Frontal cortex (tissue), 4 donors: ENCODE results near the gene C16orf54. TPM values are rescaled to one million over a fixed set of nuclear protein-coding genes. Genes with fewer than 3 reads are reported as not detected.
"Not testable (repeated sequence)": the region's sequence is repeated elsewhere in the genome, so short reads cannot be mapped to it uniquely, and the experiment has no call there.

Source experiments
- DNase-seq, 2 donors: peaks; one replicate each; pipeline ENCODE4 v3.0.0; 2012; ENCODE audit warnings: low spot score in 2 of 2
- FAIRE-seq: peaks from 2 replicates; lab custom pipeline; 2012; peaks lifted over from hg19 to GRCh38; lab: Jason Lieb, UNC
- total RNA-seq: library from RNA; depleted of rRNA; stranded (reverse); fragments of >200 nt; gene quantifications from one replicate; pipeline ENCODE4 v1.2.3, GENCODE V29; 2014
- donor health status: control.
- donor health status: control.
- donor health status: control.

Gene C16orf54
- total RNA-seq, 1 donor from 2014 or later, result 0.41 TPM

DNA sequence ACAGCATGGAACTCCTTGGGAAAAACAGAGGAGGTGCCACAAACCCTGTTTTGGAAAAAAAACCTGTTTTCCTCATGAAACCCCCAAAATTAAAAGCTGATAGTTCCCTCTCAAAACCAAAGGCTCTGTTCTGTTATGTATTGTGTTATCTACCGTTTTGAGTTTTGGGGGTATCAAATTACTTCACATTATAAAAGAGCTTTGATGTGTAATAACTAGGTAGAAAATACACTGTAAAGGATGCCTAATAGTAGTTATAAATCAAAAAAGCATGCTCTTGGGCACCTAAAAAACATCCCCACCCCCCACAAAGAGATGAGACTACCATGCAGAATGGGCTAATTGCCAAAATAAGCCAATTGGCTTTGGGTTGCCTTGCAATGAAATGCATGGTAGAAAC, 30.8 kb downstream of the C16orf54 start:
- FAIRE-seq, result no peak
- DNase-seq, result no peak

DNA sequence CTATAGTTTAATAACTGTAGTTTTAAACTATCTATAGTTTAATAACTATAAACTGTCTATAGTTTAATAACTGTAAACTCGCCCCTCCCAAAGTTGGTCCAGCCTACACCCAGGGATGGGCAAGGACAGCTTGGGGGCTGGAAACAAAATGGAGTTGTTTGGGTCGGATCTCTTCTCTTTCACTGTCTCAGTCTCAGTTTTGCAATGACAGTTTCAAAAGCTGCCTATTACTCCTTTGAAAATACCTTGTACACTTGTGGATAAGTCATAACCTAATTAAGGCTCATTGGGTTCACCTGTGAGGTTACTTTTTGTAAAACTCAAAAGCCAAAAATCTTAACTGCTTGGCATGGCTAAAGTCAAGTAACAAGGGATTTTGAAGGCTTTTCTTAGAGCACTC, 31.4 kb downstream of the C16orf54 start:
- DNase-seq (no peak), FAIRE-seq (no peak)

DNA sequence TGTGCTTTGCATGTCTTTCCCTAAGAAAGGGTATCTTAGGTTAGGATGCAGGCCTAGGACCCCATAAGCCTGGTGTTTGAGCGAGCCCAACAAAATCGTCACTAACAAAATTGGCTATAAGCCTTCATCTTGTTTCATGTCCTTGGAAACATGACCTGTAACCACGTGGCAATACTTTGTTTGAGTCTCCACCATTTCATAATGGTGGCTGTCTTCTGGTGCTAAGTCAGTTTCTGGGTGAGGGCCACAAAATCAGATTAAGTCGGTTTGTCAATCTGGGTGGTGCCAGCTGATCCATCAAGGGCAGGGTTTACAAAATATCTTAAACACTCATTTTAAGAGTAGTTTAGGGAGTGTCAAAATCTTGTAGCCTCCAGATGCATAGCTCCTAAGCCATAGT, 33.0 kb downstream of the C16orf54 start:
- no peak for FAIRE-seq
- no peak for DNase-seq

DNA sequence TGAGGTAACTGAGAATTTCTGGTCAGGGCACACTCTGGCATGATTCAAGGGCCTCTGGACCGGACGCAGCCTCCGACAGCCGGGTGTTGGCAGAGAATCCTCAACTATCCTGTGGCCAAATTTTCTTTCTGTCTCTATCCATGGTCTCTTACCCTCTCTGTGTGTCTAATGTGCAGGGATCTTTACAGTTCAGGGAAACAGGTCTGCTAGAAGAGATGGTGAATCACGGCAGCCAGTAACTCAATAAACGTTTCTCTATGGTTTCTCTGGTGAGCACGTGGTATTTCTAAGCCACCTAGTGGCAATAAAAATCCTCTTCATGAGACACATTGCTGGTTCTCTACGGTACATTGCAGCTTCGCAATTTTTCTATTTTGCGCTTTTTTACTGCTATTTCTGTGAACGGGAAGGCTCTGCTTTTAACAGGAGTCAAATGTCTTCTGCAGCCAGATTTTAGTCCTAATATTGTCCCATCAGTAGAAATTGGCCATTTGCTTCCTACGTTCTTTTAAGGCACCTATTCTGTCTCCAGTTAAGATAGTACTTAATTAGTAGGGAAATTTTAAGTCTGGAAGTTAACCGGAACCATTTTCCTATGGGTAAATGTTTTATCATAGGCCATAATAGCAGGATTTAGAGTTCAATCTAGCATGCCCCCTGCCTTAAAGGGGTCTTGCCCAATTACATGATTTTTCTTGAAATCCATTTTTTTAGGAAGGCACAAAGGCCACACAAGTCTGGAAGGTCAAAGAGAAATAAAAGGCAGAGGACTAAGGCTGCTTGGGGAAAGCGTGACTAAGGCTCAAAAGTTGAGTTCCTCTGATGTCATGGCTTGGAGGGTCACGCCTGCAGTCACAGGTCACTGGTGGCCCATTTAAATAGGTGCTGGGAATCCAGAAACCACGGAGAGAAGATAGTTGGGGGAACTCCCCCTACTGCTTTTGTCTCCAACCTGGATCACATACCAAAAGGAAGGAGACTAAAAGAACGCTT, 35.3 kb downstream of the C16orf54 start:
- FAIRE-seq, result no peak
- DNase-seq, result peak in 1 of 2 donors; percentile 74

DNA sequence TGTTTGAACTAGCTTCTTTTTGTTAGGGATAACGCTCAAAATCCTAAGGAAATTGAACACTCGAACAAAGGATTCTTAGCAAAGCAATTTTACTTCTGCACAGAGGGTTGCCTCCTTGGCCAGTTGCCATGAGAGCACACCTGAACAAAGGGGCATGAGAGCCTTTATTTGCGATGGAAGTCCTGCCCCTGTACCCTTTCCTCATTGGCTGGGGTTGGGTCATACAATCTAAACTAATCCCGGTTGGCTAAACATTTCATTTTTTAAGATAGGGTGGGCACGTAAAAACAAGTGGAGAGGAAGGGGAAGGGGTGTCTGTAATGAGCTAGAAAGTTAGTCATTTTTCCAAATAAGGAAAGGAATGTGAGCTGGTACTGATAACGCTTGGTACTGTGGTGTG, 36.1 kb downstream of the C16orf54 start:
- not testable (repeated sequence) for FAIRE-seq, DNase-seq

DNA sequence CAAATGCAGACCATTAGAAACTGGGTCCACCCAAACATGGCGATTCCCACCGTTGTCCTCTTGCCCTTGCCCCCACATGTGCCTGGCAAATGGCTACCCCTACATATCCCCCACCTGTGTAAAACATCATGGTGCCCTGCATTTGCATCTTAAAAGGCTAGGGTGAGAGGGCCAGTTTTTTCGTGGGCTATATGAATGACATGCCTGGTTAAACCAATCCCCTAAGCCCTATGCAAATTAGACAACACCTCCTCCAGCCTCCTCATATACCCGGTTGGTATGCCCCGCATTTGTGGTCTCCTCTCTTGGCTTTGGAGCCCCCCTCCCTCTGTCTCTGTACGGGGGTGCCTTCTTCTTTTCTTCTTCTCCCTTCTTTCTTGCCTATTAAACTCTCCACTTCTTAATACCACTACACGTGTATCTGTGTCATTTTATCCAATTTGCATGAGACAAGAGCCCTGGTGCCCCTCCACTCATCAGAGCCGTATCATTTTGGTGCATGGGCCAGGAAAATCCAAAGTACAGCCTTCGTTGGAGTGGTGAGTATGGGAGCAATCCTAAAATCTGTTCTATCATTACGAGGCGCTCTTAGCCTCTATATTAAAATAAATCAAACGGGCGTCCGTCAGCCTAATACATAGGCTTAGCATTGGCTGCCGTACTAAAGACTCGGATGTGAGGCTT, 36.7 kb downstream of the C16orf54 start:
- FAIRE-seq (no peak), DNase-seq (no peak)

DNA sequence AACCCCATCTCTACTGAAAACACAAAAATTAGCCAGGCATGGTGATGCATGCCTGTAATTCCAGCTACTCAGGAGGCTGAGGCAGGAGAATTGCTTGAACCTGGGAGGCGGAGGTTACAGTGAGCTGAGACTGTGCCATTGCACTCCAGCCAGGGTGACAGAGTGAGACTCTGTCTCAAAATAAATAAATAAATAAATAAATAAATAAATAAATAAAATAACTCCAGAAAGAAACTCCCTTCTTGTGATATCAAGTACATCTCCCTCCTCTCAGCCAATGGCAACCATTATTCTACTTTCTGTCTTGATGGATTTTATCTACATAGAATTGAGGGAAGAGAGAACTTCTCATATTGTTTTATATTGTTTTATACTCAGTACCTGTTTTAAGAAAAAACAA, 38.6 kb downstream of the C16orf54 start:
- not testable (repeated sequence) for FAIRE-seq, DNase-seq

DNA sequence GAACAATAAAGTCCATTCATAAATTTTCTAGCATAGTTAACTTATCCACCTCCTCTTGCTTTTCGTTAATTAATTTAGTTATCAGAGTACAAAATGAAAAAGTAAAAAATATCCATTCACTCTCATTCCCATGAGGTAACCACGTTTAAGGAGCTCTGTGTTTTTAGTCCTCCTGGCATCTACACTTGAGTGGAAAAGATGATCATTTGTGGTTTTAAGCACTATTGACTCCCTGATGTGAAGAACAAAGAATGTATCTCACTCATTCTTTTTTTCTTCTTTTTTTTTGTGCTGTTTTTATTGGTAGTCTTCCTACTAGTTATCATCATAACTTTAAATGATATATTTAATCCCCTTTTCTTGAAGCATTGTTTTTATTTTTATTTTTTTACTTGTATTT, 40.8 kb downstream of the C16orf54 start:
- DNase-seq (no peak), FAIRE-seq (no peak)

DNA sequence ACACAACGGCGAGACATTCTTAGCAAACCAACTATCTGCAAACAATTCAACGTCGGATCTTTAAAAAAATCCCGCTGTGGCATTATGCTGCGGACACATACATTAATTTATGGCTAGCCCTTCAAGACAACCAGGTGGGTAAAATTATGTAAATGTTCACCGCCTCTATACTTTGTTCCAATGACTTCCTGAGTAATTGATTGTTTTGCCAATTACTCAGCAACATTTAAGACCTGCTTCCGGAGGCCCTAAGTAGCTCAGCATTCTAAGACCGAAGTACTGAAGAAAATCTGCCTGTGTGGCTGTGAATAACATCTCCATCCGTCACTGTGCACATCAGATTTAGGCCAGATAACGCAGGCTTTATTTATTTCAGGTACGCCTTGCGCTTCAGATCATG, 43.5 kb downstream of the C16orf54 start:
- FAIRE-seq (no peak), DNase-seq (no peak)

DNA sequence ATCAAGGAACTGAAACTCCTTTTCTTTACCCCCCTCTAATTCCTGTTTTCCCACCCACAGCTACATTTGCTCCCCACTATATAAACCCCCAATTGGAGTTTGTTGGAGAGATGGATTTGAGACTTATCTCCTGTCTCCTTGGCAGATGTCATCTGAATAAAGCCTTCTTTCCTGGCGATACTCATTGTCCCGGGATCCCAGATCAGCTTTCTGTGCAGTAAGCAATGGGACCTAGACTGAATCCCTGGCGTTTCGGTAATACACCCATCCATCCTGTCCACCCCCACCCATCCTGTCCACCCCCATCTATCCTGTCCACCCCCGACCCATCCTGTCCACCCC, 44.6 kb downstream of the C16orf54 start:
- FAIRE-seq, result no peak
- DNase-seq, result no peak

DNA sequence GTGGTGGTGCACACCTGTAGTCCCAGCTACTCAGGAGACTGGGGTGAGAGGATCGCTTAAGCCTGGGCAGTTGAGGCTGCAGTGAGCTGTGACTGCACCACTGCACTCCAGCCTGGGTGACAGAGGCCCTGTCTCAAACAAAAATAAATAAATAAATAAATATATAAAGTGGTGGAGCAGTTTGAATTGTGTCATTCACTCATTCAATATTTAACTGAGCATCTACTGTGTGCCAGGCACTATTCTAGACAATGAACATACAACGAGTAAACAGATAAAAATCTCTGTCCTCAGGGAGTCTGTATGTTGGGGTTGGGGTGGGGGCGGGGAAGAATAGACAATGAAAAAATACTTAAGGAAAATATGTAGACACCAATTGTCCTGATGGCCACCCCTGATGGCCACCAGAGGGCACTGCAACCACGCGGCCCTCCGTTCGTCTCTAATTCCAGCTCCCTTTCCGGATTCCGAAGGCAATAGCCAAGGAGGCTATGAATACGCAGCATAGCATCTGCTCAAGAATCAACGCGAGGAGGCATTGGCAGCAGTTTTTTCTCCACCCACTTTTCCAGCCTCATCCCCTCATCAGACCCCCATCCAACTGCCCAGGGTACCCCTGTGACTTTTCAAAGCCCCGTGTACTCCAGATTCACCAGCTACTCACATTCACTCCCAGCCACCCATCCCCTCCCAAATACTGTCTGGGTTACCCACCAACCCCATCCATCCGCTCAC, 45.4 kb downstream of the C16orf54 start:
- DNase-seq (peak; percentile 68 to 84), FAIRE-seq (no peak)

DNA sequence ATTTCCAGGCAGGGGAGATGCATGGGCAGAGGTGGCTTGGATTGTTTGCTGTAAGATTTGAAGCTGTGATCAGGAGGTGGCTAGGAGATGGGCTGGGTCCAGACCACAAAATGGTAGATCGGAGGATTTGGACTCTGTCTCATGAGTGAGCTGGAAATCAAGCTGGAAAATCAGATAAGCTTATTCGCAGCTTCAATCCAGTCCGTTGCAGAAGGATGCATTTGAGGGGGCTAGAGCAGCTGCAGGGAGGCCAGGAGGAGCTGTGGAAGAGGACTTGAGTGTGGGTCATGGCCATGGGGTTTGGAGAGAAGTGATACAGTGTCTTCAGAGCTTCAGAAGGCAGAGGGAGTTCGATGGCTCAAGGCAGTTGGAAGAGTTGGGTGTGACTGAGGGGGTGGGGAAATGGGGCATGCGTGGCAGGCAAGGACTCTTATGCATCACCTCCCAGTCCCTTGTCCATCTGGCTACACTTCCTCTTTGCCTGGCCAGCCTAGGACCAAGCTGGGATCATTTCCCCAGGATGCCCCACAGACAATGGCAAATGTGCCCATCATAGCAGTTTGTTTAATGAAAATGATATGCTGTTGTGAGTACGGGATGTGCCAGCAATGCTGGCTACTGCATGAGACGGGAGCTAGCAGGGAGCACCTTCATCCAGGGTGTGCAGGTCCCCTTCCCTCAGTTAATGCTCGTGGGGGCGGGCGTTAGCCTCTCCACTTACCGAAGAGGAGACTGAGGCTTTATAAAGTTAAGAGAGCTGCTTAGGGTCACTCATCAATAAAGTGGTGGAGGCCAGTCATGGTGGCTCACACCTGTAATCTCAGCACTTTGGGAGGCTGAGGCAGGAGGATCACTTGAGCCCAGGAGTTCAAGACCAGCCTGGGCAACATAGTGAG, 46.2 kb downstream of the C16orf54 start:
- DNase-seq (no peak), FAIRE-seq (no peak)

DNA sequence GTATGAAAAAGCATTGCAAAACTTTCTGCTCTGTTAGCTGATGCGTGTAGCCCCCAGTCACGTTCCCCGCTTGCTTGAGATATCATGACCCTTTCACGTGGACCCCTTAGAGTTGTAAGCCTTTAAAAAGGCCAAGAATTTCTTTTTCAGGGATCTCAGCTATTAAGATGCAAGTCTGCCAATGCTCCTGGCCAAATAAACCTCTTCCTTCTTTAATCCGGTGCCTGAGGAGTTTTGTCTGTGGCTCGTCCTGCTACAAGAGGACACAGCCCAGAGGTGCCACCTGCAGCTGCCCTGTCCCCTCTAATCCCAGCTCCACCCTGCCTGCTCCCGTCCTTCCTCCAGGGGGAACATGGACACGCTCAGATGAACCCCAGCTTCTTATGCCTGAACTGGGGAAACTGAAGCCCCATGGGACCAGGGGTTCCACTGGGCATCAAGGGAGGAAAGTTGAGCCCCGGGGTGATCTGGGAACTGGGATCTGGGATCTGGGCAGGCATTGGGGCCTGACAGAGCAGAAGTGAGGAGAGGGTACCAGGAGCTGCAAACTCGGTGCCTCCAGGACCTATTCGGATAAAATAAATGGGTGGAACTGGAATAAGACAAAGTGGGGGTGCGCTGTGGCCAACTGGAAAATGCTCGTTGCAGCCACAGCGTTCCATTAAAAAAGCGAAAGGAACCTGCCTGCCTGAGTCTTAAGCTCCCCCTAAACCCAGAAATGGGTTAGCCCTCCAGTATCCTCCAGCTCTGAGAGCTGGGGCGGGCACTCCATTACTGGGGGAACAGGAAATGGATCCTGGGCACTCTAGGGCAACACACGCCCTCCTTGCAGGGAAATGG, 47.1 kb downstream of the C16orf54 start:
- FAIRE-seq (no peak), DNase-seq (no peak)

DNA sequence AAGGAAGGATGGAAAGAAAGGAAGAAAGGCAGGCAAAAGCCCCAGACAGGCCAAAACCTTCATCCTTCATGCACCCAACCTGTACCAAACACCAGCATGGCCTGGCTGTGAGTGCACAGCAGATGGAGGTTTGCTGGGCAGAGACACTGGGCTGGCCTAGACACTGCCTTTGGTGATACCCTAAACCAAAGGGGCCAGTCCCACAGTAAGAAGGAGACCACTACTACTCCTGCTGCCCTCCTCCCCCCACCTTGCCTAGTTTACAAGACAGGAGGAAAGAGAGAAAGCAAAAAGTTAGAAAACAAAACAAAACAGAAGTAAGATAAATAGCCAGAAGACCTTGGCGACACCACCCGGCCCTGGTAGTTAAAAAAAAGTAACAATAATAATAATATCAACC, 47.7 kb downstream of the C16orf54 start:
- DNase-seq (no peak), FAIRE-seq (no peak)

DNA sequence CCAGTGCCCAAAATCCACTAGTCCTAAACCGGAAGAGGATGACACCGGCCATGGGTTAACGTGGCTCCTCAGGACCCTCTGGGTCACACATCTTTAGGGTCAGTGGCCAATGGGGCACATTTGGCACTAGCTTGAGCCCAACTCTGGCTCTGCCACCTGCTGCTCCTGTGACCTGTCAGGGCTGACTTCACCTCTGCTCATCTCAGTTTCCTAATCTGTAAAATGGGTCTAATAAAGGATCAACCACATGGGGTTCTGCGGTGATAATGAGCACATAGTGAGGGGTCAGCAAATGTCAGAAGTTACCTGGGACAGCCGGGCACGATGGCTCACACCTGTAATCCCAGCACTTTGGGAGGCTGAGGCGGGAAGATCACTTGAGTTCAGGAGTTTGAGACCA, 48.4 kb downstream of the C16orf54 start:
- FAIRE-seq (no peak), DNase-seq (no peak)

DNA sequence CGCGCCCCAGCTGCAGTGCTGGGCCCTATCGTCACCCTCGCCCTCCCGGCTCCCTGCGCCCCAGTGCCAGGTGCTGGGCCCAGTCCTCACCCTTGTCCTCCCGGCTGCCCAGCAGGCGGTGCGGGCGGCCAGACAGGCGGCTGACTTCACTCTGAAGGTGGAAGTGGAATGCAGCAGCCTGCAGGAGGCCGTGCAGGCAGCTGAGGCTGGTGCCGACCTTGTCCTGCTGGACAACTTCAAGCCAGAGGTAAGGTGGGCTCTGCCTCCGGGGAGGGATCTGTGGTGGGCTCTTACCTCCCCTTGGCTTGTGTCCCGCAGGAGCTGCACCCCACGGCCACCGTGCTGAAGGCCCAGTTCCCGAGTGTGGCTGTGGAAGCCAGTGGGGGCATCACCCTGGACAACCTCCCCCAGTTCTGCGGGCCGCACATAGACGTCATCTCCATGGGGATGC, 48.9 kb downstream of the C16orf54 start:
- DNase-seq, result no peak

DNA sequence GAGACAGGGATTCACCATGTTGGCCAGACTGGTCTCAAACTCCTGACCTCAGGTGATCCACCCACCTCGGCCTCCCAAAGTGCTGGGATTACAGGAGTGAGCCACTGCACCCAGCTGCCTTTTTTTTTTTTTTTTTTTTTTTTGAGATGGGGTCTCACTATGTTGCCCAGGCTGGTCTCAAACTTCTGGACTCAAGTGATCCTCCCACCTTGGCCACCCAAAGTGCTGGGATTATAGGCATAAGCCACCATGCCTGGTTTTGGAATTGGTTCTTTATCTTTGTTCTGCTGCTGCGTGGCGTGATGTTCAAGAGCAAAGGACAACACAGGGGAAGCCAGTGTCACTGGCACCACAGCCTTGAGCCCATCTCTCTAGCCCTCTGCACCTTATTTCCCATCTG, 50.1 kb downstream of the C16orf54 start:
- not testable (repeated sequence) for DNase-seq, FAIRE-seq

More for the DNA sequence above, 48.9 kb downstream of the C16orf54 start:
- FAIRE-seq, result no peak

DNA sequence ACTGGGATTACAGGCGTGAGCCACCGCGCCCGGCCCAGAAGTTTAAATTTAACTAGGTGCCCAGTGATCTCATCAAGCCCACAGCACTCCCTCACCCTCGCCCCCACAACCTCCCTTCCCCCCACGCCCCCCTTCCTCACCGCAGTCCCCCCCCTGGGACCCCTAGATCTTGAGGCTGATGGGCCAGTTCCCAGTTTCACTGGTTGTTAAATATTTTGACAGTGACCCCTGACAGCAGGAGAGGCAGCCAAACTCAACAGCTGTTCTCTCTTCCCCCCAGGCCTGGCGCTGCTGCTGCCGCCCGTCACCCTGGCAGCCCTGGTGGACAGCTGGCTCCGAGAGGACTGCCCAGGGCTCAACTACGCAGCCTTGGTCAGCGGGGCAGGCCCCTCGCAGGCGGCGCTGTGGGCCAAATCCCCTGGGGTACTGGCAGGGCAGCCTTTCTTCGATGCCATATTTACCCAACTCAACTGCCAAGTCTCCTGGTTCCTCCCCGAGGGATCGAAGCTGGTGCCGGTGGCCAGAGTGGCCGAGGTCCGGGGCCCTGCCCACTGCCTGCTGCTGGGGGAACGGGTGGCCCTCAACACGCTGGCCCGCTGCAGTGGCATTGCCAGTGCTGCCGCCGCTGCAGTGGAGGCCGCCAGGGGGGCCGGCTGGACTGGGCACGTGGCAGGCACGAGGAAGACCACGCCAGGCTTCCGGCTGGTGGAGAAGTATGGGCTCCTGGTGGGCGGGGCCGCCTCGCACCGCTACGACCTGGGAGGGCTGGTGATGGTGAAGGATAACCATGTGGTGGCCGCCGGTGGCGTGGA, 51.2 kb downstream of the C16orf54 start:
- DNase-seq (no peak), FAIRE-seq (no peak)
